ENCODE results near the gene FAM89B.
A peak's percentile ranks its signal among the peaks of the same experiment; 100 is the strongest.

The FAM89B gene

GRCh38 chr11:65539744-65540289 is 32.5 kb upstream of the FAM89B start:
- peak in 1 of 2 experiments; percentile 76 for DNase-seq

- peak; percentile 74 to 78 for DNase-seq
Measured at GRCh38 chr11:65540290-65541092, 31.8 kb upstream of the FAM89B start.

GRCh38 chr11:65541093-65541982 is 31.0 kb upstream of the FAM89B start:
- DNase-seq = no peak

GRCh38 chr11:65542738-65543390 is 29.5 kb upstream of the FAM89B start:
- DNase-seq = no peak

GRCh38 chr11:65545853-65546216 is 26.5 kb upstream of the FAM89B start:
- no peak for DNase-seq

- peak; percentile 62 to 83 for DNase-seq
Measured at GRCh38 chr11:65546217-65546958, 25.9 kb upstream of the FAM89B start.

GRCh38 chr11:65547446-65548125 is 24.8 kb upstream of the FAM89B start:
- no peak for DNase-seq

GRCh38 chr11:65548395-65548794 is 23.9 kb upstream of the FAM89B start:
- DNase-seq = no peak

- no peak for DNase-seq
Measured at GRCh38 chr11:65549096-65549495, 23.2 kb upstream of the FAM89B start.

GRCh38 chr11:65551572-65552387 is 20.6 kb upstream of the FAM89B start:
- peak; percentile 64 to 76 for DNase-seq

- DNase-seq = no peak
Measured at GRCh38 chr11:65552388-65552951, 19.9 kb upstream of the FAM89B start.

GRCh38 chr11:65553301-65554001 is 18.9 kb upstream of the FAM89B start:
- DNase-seq = peak; percentile 68 to 69

- DNase-seq = no peak
Measured at GRCh38 chr11:65554057-65554818, 18.1 kb upstream of the FAM89B start.

- DNase-seq = no peak
Measured at GRCh38 chr11:65554842-65555430, 17.4 kb upstream of the FAM89B start.

GRCh38 chr11:65555693-65556231 is 16.6 kb upstream of the FAM89B start:
- no peak for DNase-seq

- no peak for DNase-seq
Measured at GRCh38 chr11:65556470-65557279, 15.7 kb upstream of the FAM89B start.

- DNase-seq = no peak
Measured at GRCh38 chr11:65557280-65558001, 14.9 kb upstream of the FAM89B start.

Data from SHP77 (cell line).